HepG2 (cell line): ENCODE results near the gene PRSS22. TPM values are rescaled to one million over a fixed set of nuclear protein-coding genes. Genes with fewer than 3 reads are reported as not detected.
A peak's percentile ranks its signal among the peaks of the same experiment; 100 is the strongest.

ENCODE experiments used
- HOXA7 ChIP-seq: sonication (generic); formaldehyde crosslinking; IDR thresholded peaks from 2 replicates; pipeline ENCODE4 v1.8.1; 2022; ENCODE audit warnings: mild to moderate bottlenecking, missing genetic modification reagents, moderate library complexity
- MBD4 ChIP-seq: IDR thresholded peaks from 2 replicates; pipeline ENCODE4 v1.6.1; 2012; ENCODE audit warnings: low read length, inconsistent platforms, borderline replicate concordance
- NBN ChIP-seq: fragments of 450-650 bp; conservative IDR thresholded peaks from 2 replicates; pipeline ENCODE4 v1.6.1; 2017
- PHF8 ChIP-seq: sonication (generic); formaldehyde crosslinking; IDR thresholded peaks from 2 replicates; pipeline ENCODE4 v1.5.0; 2020; ENCODE audit warnings: missing genetic modification reagents
- POLR2AphosphoS2 ChIP-seq: IDR thresholded peaks from 2 replicates; pipeline ENCODE4 v1.6.1; 2011; ENCODE audit warnings: low read depth, low read length, improper control_type of control experiment
- SIX4 ChIP-seq: sonication (generic); formaldehyde crosslinking; IDR thresholded peaks from 2 replicates; pipeline ENCODE4 v1.4.0; 2020; ENCODE audit warnings: missing genetic modification reagents
- SNRNP70 ChIP-seq: fragments of 200-400 bp; formaldehyde crosslinking; IDR thresholded peaks from 2 replicates; pipeline ENCODE4 v1.6.1; 2017; ENCODE audit warnings: mild to moderate bottlenecking, low read depth, low read length, moderate library complexity
- TBX2 ChIP-seq: sonication (generic); formaldehyde crosslinking; IDR thresholded peaks from 2 replicates; pipeline ENCODE4 v1.5.0; 2020; ENCODE audit warnings: missing genetic modification reagents, mild to moderate bottlenecking, borderline replicate concordance
- TCF7 ChIP-seq: sonication (generic); IDR thresholded peaks from 2 replicates; pipeline ENCODE4 v1.6.1; 2016; ENCODE audit warnings: antibody characterized with exemption, low read depth
- TMF1 ChIP-seq: sonication (generic); formaldehyde crosslinking; IDR thresholded peaks from 2 replicates; pipeline ENCODE4 v1.8.1; 2022; ENCODE audit warnings: low read depth, missing genetic modification reagents
- ZBTB38 ChIP-seq: sonication (generic); formaldehyde crosslinking; IDR thresholded peaks from 2 replicates; pipeline ENCODE4 v1.5.1; 2020; ENCODE audit warnings: mild to moderate bottlenecking, missing genetic modification reagents
- ZBTB7B ChIP-seq: sonication (generic); formaldehyde crosslinking; IDR thresholded peaks from 2 replicates; pipeline ENCODE4 v1.4.0; 2020; ENCODE audit warnings: missing genetic modification reagents
- ZKSCAN8 ChIP-seq: IDR thresholded peaks from 2 replicates; pipeline ENCODE4 v1.6.1; 2016; ENCODE audit warnings: borderline replicate concordance, missing genetic modification reagents, missing compliant biosample characterization
- ZMYM2 ChIP-seq: sonication (generic); formaldehyde crosslinking; IDR thresholded peaks from 2 replicates; pipeline ENCODE4 v1.8.0; 2022; ENCODE audit warnings: mild to moderate bottlenecking, missing genetic modification reagents
- ZNF205 ChIP-seq: IDR thresholded peaks from 2 replicates; pipeline ENCODE4 v1.6.1; 2018; ENCODE audit warnings: missing biosample characterization, missing genetic modification reagents
- ZNF460 ChIP-seq: sonication (generic); formaldehyde crosslinking; IDR thresholded peaks from 2 replicates; pipeline ENCODE4 v1.5.1; 2020; ENCODE audit warnings: missing genetic modification reagents, mild to moderate bottlenecking, borderline replicate concordance
- ZNF550 ChIP-seq: sonication (generic); formaldehyde crosslinking; IDR thresholded peaks from 2 replicates; pipeline ENCODE4 v1.4.0; 2020; ENCODE audit warnings: mild to moderate bottlenecking, missing genetic modification reagents, borderline replicate concordance
- ZNF670 ChIP-seq: sonication (generic); formaldehyde crosslinking; IDR thresholded peaks from 2 replicates; pipeline ENCODE4 v1.8.0; 2022; ENCODE audit warnings: mild to moderate bottlenecking, missing genetic modification reagents, borderline replicate concordance
- polyA plus RNA-seq, 8 experiments: library from polyadenylated mRNA; depleted of rRNA in 3 of 8; stranded (reverse) in 7 of 8; unstranded in 1 of 8; fragments of >200 nt; fragmentation: Illumina TruSeq in 4 of 8; extraction: Trizol in 4 of 8; gene quantifications; 2 replicates each; pipeline versions ENCODE4 v1.2.1 to v1.2.3, GENCODE V29; 2011 to 2016; ENCODE audit warnings: low read depth in 4 of 8, missing spikeins in 1 of 8, mixed read lengths in 1 of 8; ENCODE audit not compliant: insufficient read depth in 1 of 8
- total RNA-seq, 5 experiments: library from RNA; depleted of rRNA; stranded (reverse); fragments of >200 nt; fragmentation: Illumina TruSeq; extraction: Trizol; gene quantifications; 2 replicates each; pipeline ENCODE4 v1.2.3, GENCODE V29; 2016; ENCODE audit warnings: low read depth in 1 of 5
- TF ChIP-seq, protein P1 (sequence below): fragments of 450-650 bp; IDR thresholded peaks from 2 replicates; pipeline ENCODE4 v1.6.1; 2016
- TF ChIP-seq, protein P2 (sequence below): sonication (generic); formaldehyde crosslinking; IDR thresholded peaks from 2 replicates; pipeline ENCODE4 v1.4.0; 2020; ENCODE audit warnings: mild to moderate bottlenecking, missing genetic modification reagents
- TF ChIP-seq, protein P3 (sequence below): sonication (generic); formaldehyde crosslinking; IDR thresholded peaks from 2 replicates; pipeline ENCODE4 v1.5.0; 2020; ENCODE audit warnings: mild to moderate bottlenecking, missing genetic modification reagents
- TF ChIP-seq, protein P4 (sequence below): sonication (generic); formaldehyde crosslinking; IDR thresholded peaks from 2 replicates; pipeline ENCODE4 v1.4.0; 2020; ENCODE audit warnings: missing genetic modification reagents, mild to moderate bottlenecking, borderline replicate concordance

Gene PRSS22
- total and polyA plus RNA-seq, 2 of the 13 experiments (the other 11 are each of a cell fraction or from before 2014, with no cell fraction given): 0.24 to 0.32 TPM

DNA sequence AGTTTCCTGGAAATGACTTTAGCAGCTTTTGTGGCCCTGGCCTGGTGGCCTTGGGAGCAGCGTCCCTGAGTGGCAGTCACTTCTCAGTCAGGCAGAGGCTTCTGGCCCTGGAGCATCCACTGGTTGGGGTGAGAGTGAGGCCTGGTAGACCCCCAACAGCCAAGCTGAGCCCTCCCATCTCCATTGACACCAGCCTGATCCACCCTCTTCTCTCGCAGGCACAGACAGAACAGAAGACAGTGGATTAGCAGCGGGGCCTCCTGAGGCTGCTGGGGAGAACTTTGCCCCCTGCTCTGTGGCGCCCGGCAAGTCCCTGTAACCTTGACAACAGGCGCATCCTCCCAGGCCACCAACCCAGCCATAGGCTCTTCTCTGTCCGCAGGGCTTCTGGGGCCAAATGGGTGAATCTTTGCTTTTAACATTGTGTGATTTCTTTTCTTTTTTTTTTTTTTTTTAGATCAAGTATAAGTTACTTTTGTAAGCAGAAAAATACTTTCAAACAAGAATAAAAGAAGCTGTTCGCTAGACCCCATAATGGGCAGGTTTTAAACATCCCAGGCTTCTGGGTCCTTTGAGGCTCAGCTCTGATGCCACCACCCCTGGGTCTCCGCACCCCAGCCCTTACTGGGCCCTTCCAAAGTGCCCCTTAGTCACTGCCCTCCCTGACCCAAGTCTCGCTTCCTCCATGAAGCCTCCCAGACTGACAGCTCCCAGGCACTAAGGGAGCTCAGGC, 41.0 kb upstream of the PRSS22 start (continued):
- TF ChIP-seq ZKSCAN8 (CRISPR knock-in tag) (no peak), TBX2 (CRISPR knock-in tag) (no peak; the same call in 1 of the 2 replicates), HOXA7 (CRISPR knock-in tag) (no peak), ZMYM2 (no peak), TCF7 (no peak), SIX4 (CRISPR knock-in tag) (no peak), ZBTB38 (CRISPR knock-in tag) (peak; percentile 28; the same call in 1 of the 2 replicates), ZNF460 (no peak), ZBTB7B (CRISPR knock-in tag) (0 out of 2 replicates have a peak, but pooled peaks have one; percentile 52), SNRNP70 (no peak), ZNF205 (CRISPR knock-in tag) (no peak), ZNF550 (CRISPR knock-in tag) (no peak), MBD4 (no peak), POLR2AphosphoS2 (no peak), PHF8 (CRISPR knock-in tag) (0 out of 2 replicates have a peak, but pooled peaks have one; percentile 50), NBN (no peak), TMF1 (CRISPR knock-in tag) (no peak), ZNF670 (CRISPR knock-in tag) (no peak)
- TF ChIP-seq, protein P1, sequence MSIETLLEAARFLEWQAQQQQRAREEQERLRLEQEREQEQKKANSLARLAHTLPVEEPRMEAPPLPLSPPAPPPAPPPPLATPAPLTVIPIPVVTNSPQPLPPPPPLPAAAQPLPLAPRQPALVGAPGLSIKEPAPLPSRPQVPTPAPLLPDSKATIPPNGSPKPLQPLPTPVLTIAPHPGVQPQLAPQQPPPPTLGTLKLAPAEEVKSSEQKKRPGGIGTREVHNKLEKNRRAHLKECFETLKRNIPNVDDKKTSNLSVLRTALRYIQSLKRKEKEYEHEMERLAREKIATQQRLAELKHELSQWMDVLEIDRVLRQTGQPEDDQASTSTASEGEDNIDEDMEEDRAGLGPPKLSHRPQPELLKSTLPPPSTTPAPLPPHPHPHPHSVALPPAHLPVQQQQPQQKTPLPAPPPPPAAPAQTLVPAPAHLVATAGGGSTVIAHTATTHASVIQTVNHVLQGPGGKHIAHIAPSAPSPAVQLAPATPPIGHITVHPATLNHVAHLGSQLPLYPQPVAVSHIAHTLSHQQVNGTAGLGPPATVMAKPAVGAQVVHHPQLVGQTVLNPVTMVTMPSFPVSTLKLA: no peak
- TF ChIP-seq, protein P2, sequence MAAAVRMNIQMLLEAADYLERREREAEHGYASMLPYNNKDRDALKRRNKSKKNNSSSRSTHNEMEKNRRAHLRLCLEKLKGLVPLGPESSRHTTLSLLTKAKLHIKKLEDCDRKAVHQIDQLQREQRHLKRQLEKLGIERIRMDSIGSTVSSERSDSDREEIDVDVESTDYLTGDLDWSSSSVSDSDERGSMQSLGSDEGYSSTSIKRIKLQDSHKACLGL (CRISPR knock-in tag): no peak
- TF ChIP-seq, protein P3, sequence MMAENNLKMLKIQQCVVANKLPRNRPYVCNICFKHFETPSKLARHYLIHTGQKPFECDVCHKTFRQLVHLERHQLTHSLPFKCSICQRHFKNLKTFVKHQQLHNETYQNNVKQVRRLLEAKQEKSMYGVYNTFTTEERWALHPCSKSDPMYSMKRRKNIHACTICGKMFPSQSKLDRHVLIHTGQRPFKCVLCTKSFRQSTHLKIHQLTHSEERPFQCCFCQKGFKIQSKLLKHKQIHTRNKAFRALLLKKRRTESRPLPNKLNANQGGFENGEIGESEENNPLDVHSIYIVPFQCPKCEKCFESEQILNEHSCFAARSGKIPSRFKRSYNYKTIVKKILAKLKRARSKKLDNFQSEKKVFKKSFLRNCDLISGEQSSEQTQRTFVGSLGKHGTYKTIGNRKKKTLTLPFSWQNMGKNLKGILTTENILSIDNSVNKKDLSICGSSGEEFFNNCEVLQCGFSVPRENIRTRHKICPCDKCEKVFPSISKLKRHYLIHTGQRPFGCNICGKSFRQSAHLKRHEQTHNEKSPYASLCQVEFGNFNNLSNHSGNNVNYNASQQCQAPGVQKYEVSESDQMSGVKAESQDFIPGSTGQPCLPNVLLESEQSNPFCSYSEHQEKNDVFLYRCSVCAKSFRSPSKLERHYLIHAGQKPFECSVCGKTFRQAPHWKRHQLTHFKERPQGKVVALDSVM: 0 out of 2 replicates have a peak, but pooled peaks have one; percentile 25
- TF ChIP-seq, protein P4, sequence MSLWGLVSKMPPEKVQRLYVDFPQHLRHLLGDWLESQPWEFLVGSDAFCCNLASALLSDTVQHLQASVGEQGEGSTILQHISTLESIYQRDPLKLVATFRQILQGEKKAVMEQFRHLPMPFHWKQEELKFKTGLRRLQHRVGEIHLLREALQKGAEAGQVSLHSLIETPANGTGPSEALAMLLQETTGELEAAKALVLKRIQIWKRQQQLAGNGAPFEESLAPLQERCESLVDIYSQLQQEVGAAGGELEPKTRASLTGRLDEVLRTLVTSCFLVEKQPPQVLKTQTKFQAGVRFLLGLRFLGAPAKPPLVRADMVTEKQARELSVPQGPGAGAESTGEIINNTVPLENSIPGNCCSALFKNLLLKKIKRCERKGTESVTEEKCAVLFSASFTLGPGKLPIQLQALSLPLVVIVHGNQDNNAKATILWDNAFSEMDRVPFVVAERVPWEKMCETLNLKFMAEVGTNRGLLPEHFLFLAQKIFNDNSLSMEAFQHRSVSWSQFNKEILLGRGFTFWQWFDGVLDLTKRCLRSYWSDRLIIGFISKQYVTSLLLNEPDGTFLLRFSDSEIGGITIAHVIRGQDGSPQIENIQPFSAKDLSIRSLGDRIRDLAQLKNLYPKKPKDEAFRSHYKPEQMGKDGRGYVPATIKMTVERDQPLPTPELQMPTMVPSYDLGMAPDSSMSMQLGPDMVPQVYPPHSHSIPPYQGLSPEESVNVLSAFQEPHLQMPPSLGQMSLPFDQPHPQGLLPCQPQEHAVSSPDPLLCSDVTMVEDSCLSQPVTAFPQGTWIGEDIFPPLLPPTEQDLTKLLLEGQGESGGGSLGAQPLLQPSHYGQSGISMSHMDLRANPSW (CRISPR knock-in tag): no peak
